ENCODE measurements around the gene ADCY3.

GRCh38 chr2:24870891-24871705 is 48.9 kb downstream of the ADCY3 start:
- TF ChIP-seq CTCF (IDR thresholded peaks at IDR 0.05) (no peak), POLR2A (IDR thresholded peaks at IDR 0.05) (no peak)
